Amniotic epithelial cell (primary cell): ENCODE measurements around the gene PPFIA3.
"Not testable (repeated sequence)": the region's sequence is repeated elsewhere in the genome, so short reads cannot be mapped to it uniquely, and the experiment has no call there.

ENCODE experiments used
- DNase-seq: peaks from one replicate; pipeline ENCODE4 v3.0.0-alpha.2; 2010; ENCODE audit warnings: low read depth

The PPFIA3 gene

GRCh38 chr19:49150106-49150943 is 31.0 kb downstream of the PPFIA3 start:
- DNase-seq = peak; percentile 70

GRCh38 chr19:49150944-49151243 is 31.6 kb downstream of the PPFIA3 start:
- DNase-seq = no peak

- peak; percentile 37 for DNase-seq
Observed at GRCh38 chr19:49151267-49152118, 32.1 kb downstream of the PPFIA3 start.

GRCh38 chr19:49152119-49152550 is 32.8 kb downstream of the PPFIA3 start:
- DNase-seq = no peak

GRCh38 chr19:49153167-49153809 is 33.9 kb downstream of the PPFIA3 start:
- no peak for DNase-seq

- DNase-seq = no peak
Observed at GRCh38 chr19:49154279-49154678, 34.9 kb downstream of the PPFIA3 start.

- DNase-seq = no peak
Observed at GRCh38 chr19:49155005-49155819, 35.9 kb downstream of the PPFIA3 start, which contains the start of gene HRC. HRC (minus strand) TSS chr19:49155396; CDS start chr19:49155237, 159 bp downstream.

- no peak for DNase-seq
Observed at GRCh38 chr19:49155820-49156346, 36.5 kb downstream of the PPFIA3 start.

GRCh38 chr19:49157445-49158224 is 38.3 kb downstream of the PPFIA3 start, which contains the start of gene TRPM4:
TRPM4 (plus strand) TSS chr19:49157792; CDS start chr19:49157867, 75 bp downstream.
- DNase-seq = peak; percentile 57

GRCh38 chr19:49160450-49161189 is 41.3 kb downstream of the PPFIA3 start:
- no peak for DNase-seq

GRCh38 chr19:49161987-49162386 is 42.6 kb downstream of the PPFIA3 start:
- DNase-seq = no peak

- no peak for DNase-seq
Observed at GRCh38 chr19:49165111-49165750, 45.9 kb downstream of the PPFIA3 start.

GRCh38 chr19:49165865-49166301 is 46.5 kb downstream of the PPFIA3 start:
- no peak for DNase-seq

- no peak for DNase-seq
Observed at GRCh38 chr19:49167857-49168409, 48.6 kb downstream of the PPFIA3 start.

GRCh38 chr19:49168421-49168820 is 49.1 kb downstream of the PPFIA3 start:
- DNase-seq = no peak

GRCh38 chr19:49173198-49173597 is 53.9 kb downstream of the PPFIA3 start:
- no peak for DNase-seq

GRCh38 chr19:49180659-49181058 is 61.3 kb downstream of the PPFIA3 start:
- no peak for DNase-seq

GRCh38 chr19:49182010-49182847 is 62.9 kb downstream of the PPFIA3 start:
- DNase-seq = not testable (repeated sequence)
